ENCODE measurements around the gene MDH1B.
A peak's percentile ranks its signal among the peaks of the same experiment; 100 is the strongest.
"Not testable (repeated sequence)": the region's sequence is repeated elsewhere in the genome, so short reads cannot be mapped to it uniquely, and the experiment has no call there.

Gene MDH1B

GRCh38 chr2:206765242-206766056 is at the start of gene MDH1B, which contains the start of gene FASTKD2:
TSS of gene MDH1B (minus strand) at chr2:206765328. CDS start at chr2:206765271, 57 bp downstream.
TSS of gene FASTKD2 (plus strand) at chr2:206765606. CDS start at chr2:206766694, 1,088 bp downstream.
- DNase-seq (ENCODE audit: low read depth in 1 of 2, low spot score in 1 of 2) = peak; percentile 40 to 89
- no peak for TF ChIP-seq JUND (IDR thresholded peaks at IDR 0.05; ENCODE audit: low read depth)
- in situ Hi-C loops (cut with HindIII; ENCODE audit: low pct_unique_long_range_greater_than_20kb, low sequenced_read_pairs) = no loop called here

GRCh38 chr2:206814498-206814897 is 49.4 kb upstream of the MDH1B start:
- in situ Hi-C loops (cut with HindIII; ENCODE audit: low pct_unique_long_range_greater_than_20kb, low sequenced_read_pairs) = no loop called here
- TF ChIP-seq JUND (IDR thresholded peaks at IDR 0.05; ENCODE audit: low read depth) = no peak
- no peak for DNase-seq (ENCODE audit: low read depth in 1 of 2, low spot score in 1 of 2)

GRCh38 chr2:206812471-206812870 is 47.3 kb upstream of the MDH1B start:
- in situ Hi-C loops (cut with HindIII; ENCODE audit: low pct_unique_long_range_greater_than_20kb, low sequenced_read_pairs); DNase-seq (ENCODE audit: low read depth in 1 of 2, low spot score in 1 of 2): not testable (repeated sequence)

GRCh38 chr2:206807624-206808023 is 42.5 kb upstream of the MDH1B start:
- DNase-seq (ENCODE audit: low read depth in 1 of 2, low spot score in 1 of 2); in situ Hi-C loops (cut with HindIII; ENCODE audit: low pct_unique_long_range_greater_than_20kb, low sequenced_read_pairs): not testable (repeated sequence)

GRCh38 chr2:206805887-206806607 is 40.9 kb upstream of the MDH1B start:
- in situ Hi-C loops (cut with HindIII; ENCODE audit: low pct_unique_long_range_greater_than_20kb, low sequenced_read_pairs) = no loop called here
- TF ChIP-seq JUND (IDR thresholded peaks at IDR 0.05; ENCODE audit: low read depth) = no peak
- DNase-seq (ENCODE audit: low read depth in 1 of 2, low spot score in 1 of 2) = no peak

- in situ Hi-C loops (cut with HindIII; ENCODE audit: low pct_unique_long_range_greater_than_20kb, low sequenced_read_pairs) = no loop called here
- TF ChIP-seq JUND (IDR thresholded peaks at IDR 0.05; ENCODE audit: low read depth) = no peak
- DNase-seq (ENCODE audit: low read depth in 1 of 2, low spot score in 1 of 2) = no peak
Observed at GRCh38 chr2:206804326-206804725, 39.2 kb upstream of the MDH1B start.

GRCh38 chr2:206802654-206803514 is 37.8 kb upstream of the MDH1B start:
- TF ChIP-seq JUND (IDR thresholded peaks at IDR 0.05; ENCODE audit: low read depth) = no peak
- in situ Hi-C loops (cut with HindIII; ENCODE audit: low pct_unique_long_range_greater_than_20kb, low sequenced_read_pairs) = no loop called here
- no peak for DNase-seq (ENCODE audit: low read depth in 1 of 2, low spot score in 1 of 2)

- in situ Hi-C loops (cut with HindIII; ENCODE audit: low pct_unique_long_range_greater_than_20kb, low sequenced_read_pairs) = no loop called here
- no peak for TF ChIP-seq JUND (IDR thresholded peaks at IDR 0.05; ENCODE audit: low read depth)
- no peak for DNase-seq (ENCODE audit: low read depth in 1 of 2, low spot score in 1 of 2)
Observed at GRCh38 chr2:206801418-206802189, 36.5 kb upstream of the MDH1B start.

- no peak for TF ChIP-seq JUND (IDR thresholded peaks at IDR 0.05; ENCODE audit: low read depth)
- peak; percentile 8 to 78 for DNase-seq (ENCODE audit: low read depth in 1 of 2, low spot score in 1 of 2)
- in situ Hi-C loops (cut with HindIII; ENCODE audit: low pct_unique_long_range_greater_than_20kb, low sequenced_read_pairs) = no loop called here
Observed at GRCh38 chr2:206800506-206801417, 35.6 kb upstream of the MDH1B start.

GRCh38 chr2:206799083-206799482 is 34.0 kb upstream of the MDH1B start:
- in situ Hi-C loops (cut with HindIII; ENCODE audit: low pct_unique_long_range_greater_than_20kb, low sequenced_read_pairs) = no loop called here
- TF ChIP-seq JUND (IDR thresholded peaks at IDR 0.05; ENCODE audit: low read depth) = no peak
- no peak for DNase-seq (ENCODE audit: low read depth in 1 of 2, low spot score in 1 of 2)

- no peak for DNase-seq (ENCODE audit: low read depth in 1 of 2, low spot score in 1 of 2)
- in situ Hi-C loops (cut with HindIII; ENCODE audit: low pct_unique_long_range_greater_than_20kb, low sequenced_read_pairs) = no loop called here
- TF ChIP-seq JUND (IDR thresholded peaks at IDR 0.05; ENCODE audit: low read depth) = no peak
Observed at GRCh38 chr2:206798000-206798399, 32.9 kb upstream of the MDH1B start.

Data from T47D (cell line).